Left colon (tissue), 2 donors: ENCODE measurements around the gene VOPP1. TPM values are rescaled to one million over a fixed set of nuclear protein-coding genes. Genes with fewer than 3 reads are reported as not detected.
A peak's percentile ranks its signal among the peaks of the same experiment; 100 is the strongest.
"Not testable (repeated sequence)": the region's sequence is repeated elsewhere in the genome, so short reads cannot be mapped to it uniquely, and the experiment has no call there.

Experiments
- ATAC-seq: fragments of 200-7000 bp; cut with Tn5 transposase; one replicate; pipeline ENCODE4 v1.9.1; 2020; ENCODE audit warnings: mild to moderate bottlenecking, moderate library complexity
- DNase-seq, 2 donors: peaks; one replicate each; pipeline ENCODE4 v3.0.0-alpha.2; 2020
- intact Hi-C, 2 donors: fragments of 100-400 bp; cut with DNase I in 1 of 2; cut with micrococcal nuclease in 1 of 2; formaldehyde crosslinking; loops; one replicate each; pipeline versions ENCODE4 v1.11.2 to v1.14.0; 2022; cut with DNase I, micrococcal nuclease
- total RNA-seq, 2 donors: library from RNA; stranded (reverse); fragmentation: NEBNext Ultra II Directional; extraction: Animal tissue kit (Norgen Biotek cat#: 25700); gene quantifications; one replicate each; pipeline ENCODE4 v1.2.1, GENCODE V29; 2021
- donor health status: DM: no; HTN: no; CAD: no.
- donor health status: DM: yes; HTN: yes; CAD: no.

Gene VOPP1
- total RNA-seq, 2 donors from 2014 or later: 78.6 to 85.5 TPM

- intact Hi-C loops: no loop called here
- DNase-seq (no peak), ATAC-seq (no peak)
Measured at GRCh38 chr7:55588976-55589604, 16.8 kb upstream of the VOPP1 start.

DNA sequence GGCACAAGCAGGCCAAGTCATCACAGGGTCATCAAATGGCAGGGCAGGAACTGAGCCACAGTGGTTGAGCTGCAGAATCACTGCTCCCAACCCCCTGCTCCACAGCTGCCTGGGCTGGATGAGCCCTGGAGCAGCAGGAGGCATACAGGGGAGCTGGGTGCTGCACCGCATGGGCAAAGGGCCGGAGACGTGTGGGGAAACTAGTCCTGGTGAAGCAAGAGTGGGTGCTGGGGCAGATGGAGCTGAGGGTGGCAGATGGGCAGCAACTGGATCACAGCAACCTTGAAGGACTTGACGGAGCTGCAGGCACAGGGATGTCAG lies 16.0 kb upstream of the VOPP1 start:
- DNase-seq (no peak), ATAC-seq (no peak)
- intact Hi-C loops: no loop called here

DNA sequence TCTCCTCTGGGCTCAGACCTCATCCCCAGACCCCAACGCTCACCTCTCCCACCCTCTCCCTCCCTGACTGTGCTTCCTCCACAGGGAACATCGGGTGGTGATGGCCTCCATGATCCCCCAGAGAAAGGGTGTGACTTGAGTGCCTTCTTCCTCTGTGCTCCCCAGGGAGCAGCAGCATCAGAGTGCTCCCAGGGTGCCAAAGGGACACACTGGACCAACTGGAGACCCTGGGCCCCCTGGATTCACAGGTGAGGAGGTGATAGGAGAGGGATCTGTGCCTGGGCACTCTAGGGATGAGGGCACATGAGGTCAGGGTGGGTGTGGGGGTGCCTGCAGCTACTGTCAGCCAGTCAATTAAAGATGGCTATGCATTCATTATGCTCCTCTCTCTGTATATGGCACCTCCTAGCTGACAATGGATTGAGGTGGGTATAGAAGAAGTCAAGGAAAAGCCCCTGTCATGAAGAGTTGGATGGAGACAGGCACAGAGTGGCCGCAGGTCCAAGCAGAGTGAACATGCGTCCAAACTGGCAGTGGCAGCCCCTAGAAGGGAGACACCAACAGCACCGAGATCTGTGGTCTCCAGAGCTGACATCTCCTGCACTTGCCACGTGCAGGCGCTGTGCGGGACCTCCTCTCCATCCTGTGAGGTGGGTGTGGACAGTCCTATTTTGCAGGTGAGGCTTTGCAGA lies 15.5 kb upstream of the VOPP1 start:
- DNase-seq (no peak), ATAC-seq (no peak)
- intact Hi-C loops: no loop called here

GRCh38 chr7:55582656-55583055 lies 10.4 kb upstream of the VOPP1 start:
- DNase-seq, ATAC-seq, intact Hi-C loops: not testable (repeated sequence)

DNA sequence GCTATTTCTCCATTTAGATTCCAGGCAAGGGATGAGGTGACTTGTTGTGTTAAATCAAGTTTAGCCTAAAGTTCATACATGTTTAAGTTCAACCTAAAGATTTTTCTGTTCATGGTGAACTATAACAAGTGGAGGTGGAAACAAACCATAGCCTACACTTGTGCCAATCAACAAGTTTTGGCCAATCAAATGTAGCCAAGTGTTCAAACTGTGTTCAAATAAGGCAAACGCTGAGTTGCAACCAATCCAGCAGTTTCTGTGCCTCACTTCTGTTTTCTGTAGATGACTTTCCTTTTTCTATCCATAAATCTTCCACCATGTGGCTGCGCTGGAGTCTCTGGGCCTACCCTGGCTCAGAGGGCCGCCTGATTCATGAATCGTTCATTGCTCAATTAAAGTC lies 4.5 kb upstream of the VOPP1 start:
- no peak for DNase-seq
- intact Hi-C loops: no loop called here
- ATAC-seq: no peak

GRCh38 chr7:55575733-55576132 lies 3.4 kb upstream of the VOPP1 start:
- intact Hi-C loops: no loop called here
- ATAC-seq (no peak), DNase-seq (no peak)

GRCh38 chr7:55575098-55575497 lies 2.8 kb upstream of the VOPP1 start:
- intact Hi-C loops: no loop called here
- ATAC-seq (no peak), DNase-seq (no peak)

GRCh38 chr7:55574051-55574717 lies 1.9 kb upstream of the VOPP1 start:
- intact Hi-C loops: no loop called here
- DNase-seq (no peak), ATAC-seq (no peak)

DNA sequence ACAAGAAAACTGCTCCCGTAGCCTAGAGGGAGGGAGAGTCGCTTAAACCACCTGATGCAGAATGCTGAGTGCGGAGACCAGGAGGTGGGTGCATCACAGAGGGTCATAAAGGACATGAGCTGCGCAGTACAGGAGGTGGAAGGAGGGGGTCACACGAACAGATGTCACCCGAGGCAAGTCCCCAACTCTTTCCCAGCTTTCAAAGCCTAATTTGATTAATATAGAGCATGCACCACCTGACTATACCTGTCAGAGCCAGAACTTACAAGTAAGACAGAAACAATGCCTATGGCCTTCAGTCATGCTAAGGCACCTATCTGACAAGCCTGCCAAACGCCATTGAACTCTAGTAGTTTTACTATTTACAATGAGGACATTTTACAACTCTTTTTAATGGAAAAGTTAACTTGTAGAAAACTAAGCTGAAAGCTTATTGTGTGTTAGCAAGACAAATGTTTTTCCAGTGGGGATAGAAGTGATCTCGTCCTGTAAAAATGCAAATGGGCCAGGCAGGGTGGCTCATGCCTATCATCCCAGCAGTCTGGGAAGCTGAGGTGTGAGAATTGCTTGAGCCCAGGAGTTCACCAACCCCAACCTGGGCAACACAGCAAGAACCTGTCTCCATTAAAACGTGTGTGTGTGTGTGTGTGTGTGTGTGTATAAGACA lies 1.1 kb upstream of the VOPP1 start:
- ATAC-seq (no peak), DNase-seq (no peak)
- intact Hi-C loops: no loop called here

- intact Hi-C loops: no loop called here
- ATAC-seq (peak; percentile 68), DNase-seq (peak; percentile 57 to 81)
Measured at GRCh38 chr7:55571511-55572377, 558 bp downstream of the VOPP1 start.

DNA sequence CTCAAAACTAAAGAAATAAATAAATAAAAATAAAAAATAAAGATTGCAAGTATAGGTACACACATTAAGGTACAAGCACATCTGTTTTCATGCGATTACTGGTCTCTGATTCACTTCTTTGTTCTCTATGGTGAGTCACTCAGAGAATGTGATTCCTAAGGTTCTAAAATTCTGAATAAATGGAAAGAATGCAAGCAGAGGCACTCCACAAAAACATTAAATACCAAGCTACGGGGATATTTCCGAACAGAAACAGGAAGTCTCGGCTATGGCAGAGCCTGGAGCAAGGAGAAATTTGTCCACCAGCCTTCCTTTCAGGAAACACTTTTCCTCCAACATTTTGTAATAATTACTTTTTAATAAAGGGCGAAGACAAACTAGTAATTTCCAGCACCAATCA lies 1.4 kb downstream of the VOPP1 start:
- ATAC-seq (no peak), DNase-seq (no peak)
- intact Hi-C loops: no loop called here

- ATAC-seq (no peak), DNase-seq (no peak)
- intact Hi-C loops: no loop called here
Measured at GRCh38 chr7:55570218-55570873, 2.0 kb downstream of the VOPP1 start.

GRCh38 chr7:55569797-55570196 lies 2.5 kb downstream of the VOPP1 start:
- no peak for ATAC-seq
- DNase-seq: no peak
- intact Hi-C loops: no loop called here

- DNase-seq (no peak), ATAC-seq (no peak)
- intact Hi-C loops: no loop called here
Measured at GRCh38 chr7:55569269-55569663, 3.0 kb downstream of the VOPP1 start.

DNA sequence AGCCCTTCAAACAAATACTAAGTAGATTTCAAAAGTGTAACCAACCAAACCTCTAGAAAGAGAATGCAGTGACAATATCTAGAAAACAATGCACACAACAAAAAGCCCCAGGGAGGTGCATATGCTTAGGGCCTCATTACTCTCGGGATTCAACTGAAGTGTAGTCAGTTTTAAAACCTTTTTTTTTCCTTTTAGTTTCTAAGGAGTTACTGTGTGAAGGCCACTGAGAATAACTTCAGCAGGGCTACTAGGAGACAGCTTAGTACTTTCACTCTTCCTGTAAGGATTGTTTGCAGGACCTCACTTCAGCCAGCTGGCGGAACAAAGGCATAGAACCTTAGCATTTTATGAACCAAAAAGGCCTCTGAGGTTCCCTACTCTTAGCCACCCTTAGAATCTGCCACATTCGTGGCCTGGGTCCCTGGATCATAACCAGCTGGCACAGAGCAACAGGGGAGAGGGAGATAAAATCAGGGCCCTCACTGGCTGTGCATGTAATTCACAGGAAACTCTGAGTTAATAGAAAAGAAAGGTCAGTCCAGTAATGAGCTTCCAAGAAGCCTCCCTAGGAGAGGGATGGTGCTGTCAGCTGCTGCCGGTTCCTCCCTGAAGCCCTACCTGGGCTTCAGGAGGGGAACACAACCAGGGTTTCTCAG lies 3.6 kb downstream of the VOPP1 start:
- ATAC-seq: no peak
- intact Hi-C loops: no loop called here
- no peak for DNase-seq

GRCh38 chr7:55567571-55567970 lies 4.7 kb downstream of the VOPP1 start:
- no peak for DNase-seq
- ATAC-seq: no peak
- intact Hi-C loops: no loop called here

- DNase-seq (no peak), ATAC-seq (peak; percentile 74)
- intact Hi-C loops: no loop called here
Measured at GRCh38 chr7:55565681-55566080, 6.6 kb downstream of the VOPP1 start.
